Stimulated activated CD4-positive, alpha-beta T cell treated with anti-CD3 and anti-CD28 coated beads, TNF-alpha, amount 100 ng/mL, for 48 hours (primary cell): ENCODE measurements around the gene CDCA8.

Experiments used
- DNase-seq, 3 donors: peaks; one replicate each; pipeline ENCODE4 v3.0.0-alpha.2; 2020; ENCODE audit warnings: low read depth in 3 of 3

Gene CDCA8

DNA sequence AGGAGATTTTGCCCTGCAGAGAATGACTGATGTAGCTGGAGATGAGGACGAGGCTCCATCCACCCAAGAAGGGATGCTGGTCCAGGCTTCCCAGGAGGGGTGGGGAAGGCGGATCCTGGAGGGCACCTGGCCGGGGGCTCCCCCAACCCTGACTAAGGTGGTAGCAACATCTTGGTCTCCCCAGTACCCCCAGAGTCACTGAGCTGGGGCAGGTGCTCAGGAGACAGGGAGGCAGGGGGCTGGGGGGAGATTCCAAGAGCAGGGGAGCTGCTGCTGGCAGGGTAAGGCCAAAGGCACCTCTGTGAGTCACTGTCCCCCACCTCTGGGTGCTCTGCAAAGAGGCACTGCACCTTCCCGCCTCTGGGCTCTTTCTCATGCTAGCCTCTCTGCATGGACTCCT, 24.0 kb downstream of the CDCA8 start:
- DNase-seq: no peak

DNA sequence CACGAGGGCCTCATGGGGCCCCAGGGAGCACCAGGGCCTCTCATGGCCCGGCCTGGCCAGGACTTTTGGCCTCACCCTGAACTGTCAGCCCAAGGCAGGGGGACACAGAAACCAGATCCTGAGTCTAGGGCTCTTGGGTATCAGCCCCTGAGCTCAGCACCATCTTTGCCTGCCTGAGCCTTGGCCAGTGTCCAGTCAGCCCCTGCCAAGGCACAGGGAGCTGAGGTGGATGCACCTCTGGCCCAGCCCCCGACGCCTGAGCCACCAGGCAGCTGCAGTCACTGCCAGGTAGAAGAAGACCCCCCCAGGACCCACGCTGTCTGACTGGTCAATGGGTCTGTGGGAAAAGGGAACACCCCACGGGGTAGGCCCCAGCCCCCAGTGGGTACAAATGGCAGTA, 25.3 kb downstream of the CDCA8 start:
- DNase-seq: no peak

DNA sequence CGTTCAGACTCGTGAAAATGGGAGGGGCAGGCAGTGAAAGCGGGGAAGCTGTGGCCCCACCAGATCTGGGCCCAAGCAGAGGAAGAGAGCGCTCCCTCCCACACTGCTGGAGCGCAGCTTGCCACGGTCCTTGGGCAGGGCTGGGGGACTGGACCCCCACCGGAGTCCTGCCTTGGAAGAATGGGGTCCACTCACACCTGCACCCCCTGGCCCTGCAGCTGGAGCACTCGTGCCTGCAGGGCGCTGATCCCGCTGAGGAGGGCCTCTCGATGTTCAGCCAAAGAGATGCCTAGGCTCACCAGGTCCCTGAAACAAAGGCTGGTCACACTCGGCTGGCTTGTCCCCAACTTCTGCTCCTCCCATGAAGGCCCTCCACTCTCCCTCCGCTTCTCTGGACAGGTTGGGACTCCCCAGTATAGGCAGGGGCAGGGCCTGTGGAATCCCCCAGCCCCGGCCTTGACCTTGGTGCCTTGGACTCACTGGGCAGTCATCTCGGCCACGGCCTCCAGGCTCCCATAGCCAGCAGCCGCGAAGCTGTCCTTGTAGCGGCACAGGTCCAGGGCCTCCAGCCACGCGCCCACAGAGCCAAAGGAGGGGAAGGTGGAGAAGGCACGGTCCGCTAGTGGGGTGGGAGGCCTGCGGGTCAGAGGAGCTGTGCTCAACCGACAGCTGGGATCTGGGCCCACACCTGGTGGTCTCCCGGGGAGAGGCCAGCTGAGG, 26.0 kb downstream of the CDCA8 start:
- no peak for DNase-seq

DNA sequence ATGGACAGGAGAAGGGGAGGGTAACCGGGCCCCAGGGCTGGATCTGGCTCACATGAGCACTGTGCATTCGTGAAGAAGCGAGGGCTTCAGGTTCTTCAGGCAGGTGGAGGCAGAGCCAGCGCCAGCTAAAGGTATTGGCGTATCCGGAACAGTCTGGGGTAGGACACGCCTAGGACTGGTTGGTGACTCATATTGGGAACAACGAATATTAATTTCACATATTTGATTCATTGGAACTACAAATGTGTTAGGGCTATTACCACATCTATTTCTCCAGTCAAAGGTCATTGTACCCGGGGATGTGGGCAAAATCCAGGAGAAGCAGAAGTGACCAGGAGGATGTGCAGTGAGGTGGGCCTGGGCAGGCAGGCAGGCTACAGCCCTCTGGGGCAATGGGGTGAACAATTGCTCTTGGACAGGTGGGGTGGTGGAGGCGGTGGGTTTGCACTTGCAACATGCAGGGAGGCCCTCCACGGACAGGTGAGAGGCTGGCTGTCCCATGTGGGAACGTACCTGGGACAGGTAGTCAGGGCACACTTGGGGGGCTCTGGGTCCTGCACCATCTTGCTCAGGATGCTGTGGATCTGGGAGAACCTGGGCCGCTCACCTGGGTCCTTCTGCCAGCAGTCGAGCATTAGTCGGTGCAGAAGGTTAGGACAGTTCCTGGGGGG, 26.7 kb downstream of the CDCA8 start:
- DNase-seq: no peak

DNA sequence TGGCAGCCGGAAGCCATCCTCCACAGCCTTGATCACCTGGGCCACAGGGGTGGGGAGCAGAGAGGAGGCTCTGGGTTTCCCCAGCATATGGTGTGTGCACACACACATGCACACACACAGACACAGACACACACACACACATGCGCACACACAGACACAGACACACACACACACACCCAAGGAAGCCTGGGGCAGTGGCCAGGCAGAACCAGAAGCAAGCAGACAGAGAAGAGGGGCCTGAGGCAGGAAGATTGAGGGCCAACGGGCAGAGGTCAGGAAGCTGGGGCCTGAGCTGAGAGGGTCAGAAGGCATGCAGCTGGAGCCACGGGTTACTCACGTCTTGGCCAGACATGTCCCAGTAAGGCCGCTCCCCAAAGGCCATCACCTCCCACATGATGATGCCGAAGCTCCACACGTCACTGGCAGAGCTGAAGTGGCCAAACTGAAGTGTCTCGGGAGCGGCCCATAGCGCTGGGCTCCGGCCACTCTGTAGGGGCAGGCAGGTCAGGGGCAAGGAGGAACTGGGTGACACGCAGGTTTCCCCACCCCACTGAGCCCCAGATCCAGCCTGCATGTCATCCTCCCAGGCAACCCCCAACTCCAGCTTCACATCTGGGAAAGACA, 27.4 kb downstream of the CDCA8 start:
- no peak for DNase-seq

DNA sequence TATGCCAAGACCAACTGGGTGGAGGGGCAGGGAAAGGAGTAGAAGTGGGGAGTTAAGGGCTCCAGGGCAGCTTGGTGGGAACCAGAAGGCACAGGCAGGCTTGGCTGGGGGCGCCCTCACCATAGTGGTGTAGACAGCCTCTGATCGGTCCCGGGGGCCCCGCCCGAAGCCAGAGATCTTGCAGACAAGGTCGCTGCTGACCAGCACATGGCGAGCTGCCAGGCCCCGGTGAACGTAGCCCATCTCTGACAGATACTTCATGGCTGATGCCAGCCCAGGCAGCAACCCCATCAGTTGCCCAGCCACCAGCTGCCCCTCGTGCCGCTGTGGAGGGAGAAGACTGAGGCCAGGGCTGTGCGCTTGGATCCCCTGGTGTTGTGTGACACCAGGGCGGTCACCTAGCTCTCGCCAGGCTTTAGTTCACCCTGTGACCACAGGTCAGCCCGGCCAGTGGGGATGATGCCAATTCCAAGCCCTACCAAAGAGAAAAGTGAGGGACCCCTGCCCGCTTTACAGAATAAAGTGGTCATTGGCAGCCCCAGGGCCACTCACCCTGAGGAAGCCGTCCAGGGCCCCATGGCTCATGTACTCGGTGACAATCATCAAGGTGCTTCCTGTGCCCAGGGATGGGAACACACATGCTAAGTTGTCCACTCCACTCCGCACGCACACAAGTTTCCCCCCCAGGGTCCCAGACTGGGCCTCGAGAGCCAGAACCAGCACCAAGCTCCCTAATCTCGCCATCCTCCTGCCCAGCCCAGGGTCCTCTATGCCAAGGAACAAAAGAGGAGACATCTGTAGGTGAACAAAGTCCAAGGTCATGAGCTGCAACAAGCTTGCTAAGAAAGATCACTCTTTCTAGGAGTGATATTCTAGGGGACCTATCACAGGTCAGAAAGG, 28.2 kb downstream of the CDCA8 start:
- no peak for DNase-seq

DNA sequence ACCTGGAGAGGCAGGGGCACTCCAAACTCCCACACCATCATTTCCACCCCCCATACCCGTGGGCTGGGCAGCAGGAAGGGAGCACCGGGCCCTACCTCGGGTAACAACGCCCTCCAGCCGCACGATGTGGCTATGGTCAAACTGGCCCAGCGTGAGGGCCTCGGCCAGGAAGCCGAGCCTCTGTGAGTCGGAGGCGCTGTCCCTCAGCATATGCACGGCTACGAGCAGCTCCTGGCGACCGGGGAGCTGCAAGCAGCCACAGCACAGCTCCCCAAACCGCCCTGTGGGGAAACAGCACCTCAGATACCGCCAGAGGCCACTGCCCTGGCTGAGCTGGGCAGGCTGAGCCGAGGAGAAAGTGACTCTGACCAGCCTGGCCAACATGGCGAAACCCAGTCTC, 29.2 kb downstream of the CDCA8 start:
- no peak for DNase-seq

DNA sequence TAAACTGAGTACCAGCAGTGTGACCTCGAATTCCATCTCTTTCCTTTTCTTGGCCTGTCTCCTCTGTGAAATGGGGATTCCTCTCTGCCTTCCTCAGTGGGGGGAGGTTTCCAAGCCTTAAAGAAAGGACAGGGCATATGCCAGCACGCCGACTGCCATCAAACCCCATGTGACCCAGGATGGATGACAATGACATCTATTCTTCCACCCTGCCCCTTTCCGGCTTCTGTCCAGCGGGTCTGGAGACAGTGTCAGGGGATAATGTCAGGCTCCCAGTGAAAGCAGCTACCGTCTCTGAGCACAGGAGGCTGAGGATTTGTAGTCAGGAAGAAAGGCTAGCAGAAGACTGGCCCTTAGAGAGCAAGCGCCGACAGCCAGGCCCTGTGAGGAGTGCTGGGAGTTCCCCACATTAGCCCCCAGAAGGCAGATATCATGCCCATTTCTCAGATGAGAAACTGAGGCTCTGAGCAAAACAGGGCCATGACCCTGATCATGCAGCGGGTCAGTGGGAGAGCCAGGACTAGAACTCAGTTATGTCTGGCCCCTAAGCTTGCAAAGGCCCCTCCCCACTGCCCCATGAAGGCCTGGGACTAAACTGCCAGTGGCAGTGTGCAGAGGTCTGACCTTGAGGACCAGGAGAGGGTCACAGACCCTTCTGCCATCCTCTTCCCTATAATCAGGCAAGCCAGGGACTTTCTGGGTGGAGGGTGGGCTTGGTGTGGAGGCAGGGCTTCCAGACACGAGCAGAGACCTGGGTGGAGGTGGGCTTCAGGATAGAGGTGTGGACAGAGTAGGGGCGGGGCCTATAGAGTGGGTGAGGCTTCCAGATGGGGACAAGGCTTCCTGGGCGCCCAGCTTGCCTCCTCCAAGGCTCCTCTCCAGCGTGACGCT, 30.1 kb downstream of the CDCA8 start:
- no peak for DNase-seq

DNA sequence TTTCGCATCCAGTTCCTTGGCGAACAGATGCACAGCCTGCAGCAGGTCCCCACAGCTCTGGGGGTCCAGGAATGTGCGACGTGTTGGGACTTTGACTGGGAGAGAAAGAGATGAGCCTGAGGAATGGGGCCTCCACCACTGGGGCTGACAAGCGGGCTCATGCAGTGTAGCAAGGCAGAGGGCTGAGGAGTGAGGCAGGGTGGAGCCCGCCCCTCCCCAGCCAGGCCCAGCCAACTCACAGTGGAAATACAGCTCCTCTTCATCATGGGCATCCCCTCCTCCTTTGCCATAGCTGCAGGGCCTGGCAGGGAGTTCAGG, 30.7 kb downstream of the CDCA8 start:
- no peak for DNase-seq

DNA sequence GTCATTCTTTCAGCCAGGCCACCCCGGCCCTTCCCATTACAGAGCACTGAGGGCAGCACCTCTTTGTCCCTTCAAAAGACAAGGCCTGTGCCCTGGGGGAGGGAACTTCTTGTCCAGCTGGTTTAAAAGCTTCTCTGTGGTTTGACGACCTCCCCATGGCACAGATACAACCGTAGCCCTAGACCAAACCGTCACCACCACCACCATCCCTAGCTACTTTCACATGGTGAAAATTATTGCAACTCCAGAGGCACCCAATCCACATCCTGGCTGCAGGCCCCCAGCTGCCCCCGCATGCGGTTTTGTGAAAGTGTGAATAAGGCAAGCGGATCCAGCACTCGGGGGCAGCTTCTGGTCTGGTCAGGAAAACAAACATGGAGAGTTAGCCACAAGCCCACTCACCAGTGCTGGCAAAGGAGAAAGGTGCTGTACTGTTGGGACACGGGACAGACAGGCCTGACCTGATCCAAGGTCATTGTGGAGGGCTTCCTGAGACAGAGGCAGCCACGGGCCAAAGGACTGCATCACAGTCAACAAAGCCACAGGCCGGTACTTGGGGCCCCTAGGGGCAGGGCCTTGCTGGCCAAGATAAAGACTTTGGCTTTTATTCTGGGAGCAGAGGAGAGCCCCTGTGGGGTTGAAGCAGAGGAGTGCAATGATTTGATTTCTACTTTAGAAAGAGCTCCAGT, 31.2 kb downstream of the CDCA8 start:
- no peak for DNase-seq

DNA sequence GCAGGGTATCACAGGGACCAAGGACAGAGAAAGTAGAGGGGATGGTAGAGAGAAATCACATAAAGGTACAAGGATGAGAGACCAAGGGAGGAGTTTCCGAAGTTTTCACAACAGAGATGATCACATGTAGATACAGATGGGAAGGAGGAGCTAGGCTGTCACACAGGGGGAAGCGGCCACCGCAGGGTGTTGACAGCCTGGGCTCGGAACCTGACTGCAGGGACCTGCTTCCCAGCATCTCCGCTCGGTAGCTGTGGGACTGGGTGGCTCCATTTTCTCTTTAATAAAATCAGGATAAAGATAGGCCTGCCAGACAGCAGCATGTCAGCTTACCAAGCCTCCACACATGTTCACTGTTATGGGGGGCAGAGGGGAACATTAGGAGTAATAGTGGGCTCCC, 32.3 kb downstream of the CDCA8 start:
- no peak for DNase-seq

DNA sequence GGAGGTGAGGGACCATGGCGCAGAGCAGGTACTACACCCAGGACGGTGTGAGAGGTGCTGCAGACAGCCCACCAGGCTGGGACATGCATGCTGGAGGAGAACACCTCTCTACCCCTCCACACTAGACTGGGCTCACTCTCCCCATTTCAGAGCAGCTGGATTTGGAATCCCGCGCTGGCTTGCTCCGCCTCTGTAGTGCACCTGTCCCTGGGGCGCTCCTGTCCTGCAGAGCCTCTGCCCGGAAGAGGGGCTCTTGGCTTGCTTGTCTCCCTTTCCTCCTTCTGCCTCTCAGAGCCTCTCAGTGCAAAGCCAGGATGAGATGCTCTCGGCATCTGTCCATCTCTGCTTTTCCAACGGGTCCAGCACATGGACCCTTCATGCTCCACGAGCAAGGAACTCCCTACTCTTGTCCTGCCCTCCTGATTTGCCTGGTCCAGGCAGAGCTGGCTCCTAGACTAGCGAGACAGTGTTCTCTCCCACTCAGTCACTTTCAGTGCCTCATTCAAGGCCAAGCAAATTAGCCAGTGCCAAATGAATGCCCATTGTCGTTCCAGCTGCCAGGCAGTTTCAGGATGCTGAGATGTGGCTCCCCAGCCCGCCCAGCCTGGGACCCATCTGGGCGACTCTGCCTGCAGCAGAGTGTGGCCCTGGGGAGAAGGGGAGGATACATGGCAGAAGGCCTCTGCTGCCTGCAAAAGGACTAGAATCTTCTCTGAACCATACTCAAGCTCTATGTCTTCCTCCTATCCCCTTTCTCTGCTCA, 33.7 kb downstream of the CDCA8 start:
- DNase-seq: no peak

DNA sequence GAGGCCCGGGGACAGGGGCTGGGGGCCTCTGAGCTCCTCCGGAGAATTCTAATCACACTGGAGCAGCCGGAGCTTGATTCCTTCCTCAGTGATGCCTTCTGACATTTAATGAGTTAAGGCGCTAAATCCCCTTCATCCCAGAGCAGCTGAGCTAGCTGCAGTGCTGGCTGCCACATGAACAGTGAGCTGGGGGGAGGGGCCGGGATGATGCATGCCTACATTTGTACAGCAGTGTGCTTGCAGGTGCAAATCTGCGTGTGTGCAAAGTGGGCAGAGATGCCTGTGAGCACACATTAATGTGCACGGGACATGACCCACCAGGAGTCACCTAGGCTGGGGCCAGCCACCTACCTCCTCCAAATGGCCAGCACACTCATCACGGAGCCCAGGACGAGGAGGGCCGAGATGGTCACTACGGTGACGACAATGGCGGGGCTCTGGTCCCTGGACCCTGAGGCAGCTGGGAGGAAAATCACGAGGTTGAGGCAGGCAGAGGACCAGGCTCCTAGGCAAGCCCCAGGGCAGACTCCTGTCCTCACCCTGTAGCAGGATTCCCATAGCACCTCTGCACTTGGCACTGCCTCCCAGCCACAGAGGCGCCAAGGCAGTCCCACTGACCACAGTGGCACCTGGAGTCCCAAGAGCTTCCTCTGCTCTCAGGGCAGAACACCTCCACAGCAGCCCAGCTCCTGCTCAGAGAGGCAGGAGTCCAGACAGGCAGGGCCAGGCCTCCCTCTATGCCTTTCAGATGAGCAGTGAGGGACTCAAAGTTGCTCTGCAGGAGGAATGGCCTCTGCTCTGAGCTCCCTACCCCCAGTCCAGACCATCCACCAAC, 34.7 kb downstream of the CDCA8 start:
- DNase-seq: no peak

DNA sequence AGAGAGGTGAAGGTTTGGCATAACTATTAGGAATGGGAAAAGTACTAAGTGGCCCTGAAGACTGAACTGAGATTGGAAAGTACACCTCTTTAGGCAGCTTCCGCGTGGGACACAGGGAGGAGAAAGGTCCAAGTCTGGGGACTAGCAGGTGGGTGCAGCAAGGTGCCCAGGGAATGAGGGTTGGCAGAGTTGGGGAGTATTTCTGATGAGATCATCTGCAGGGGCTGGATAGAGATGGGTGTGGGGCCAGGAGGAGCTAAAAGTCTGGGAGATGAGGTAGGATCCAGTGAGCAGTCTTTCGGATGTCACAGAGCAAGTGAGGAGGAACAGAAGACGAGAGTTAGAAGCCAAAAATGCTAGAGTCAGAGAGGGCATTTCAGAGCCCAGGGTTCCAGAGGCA, 36.1 kb downstream of the CDCA8 start:
- DNase-seq: no peak

DNA sequence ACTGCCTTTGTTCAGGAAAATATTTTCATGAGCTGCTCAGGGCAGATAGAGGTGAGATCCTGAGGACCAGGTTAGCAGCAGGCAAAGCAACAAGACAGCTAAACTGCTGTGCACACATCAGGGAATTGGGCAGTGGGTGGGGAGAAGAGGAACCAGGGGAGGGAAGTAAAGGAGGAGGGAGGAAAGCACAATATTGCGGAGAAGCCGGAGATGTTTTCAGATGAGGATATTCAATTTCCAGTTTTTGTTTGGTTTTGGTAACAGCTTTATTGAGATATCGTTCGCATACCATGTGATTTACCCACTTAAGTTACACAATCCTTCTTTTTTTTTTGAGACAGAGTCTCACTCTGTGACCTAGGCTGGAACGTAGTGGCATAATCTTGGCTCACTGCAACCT, 38.1 kb downstream of the CDCA8 start:
- no peak for DNase-seq

DNA sequence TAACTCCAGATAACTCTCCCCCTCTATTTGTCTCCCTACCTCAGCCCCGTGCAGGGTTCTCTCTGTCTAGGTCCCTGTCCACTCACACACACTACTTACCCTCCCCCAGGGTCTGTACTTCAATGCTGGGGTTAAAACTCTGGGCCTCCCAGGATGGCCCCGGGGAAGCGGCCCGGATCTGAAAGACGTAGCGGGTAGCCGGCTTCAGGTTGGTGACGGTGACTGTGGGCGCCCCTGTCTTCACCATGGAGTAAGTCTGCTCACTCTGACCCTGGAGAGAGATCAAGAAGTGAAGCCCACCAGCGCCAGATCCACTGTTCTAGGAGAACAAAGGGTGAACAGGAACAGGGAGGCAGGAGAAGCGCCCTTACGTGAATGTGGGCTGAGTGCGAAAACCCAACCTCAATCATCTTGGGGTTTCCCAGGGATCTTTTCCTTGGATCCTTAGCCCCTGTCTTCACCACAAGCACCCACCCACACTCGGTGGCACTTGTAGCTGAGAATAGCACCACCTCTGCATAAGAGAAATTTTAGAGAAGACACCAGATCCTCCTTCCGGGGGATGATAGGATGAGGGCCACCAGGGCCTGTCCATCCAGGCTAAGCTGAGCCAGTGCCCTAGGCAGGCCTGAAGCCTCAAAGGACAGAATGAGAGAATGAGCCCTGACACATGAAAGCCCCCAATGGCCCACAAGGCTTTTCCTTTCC, 39.1 kb downstream of the CDCA8 start:
- no peak for DNase-seq

DNA sequence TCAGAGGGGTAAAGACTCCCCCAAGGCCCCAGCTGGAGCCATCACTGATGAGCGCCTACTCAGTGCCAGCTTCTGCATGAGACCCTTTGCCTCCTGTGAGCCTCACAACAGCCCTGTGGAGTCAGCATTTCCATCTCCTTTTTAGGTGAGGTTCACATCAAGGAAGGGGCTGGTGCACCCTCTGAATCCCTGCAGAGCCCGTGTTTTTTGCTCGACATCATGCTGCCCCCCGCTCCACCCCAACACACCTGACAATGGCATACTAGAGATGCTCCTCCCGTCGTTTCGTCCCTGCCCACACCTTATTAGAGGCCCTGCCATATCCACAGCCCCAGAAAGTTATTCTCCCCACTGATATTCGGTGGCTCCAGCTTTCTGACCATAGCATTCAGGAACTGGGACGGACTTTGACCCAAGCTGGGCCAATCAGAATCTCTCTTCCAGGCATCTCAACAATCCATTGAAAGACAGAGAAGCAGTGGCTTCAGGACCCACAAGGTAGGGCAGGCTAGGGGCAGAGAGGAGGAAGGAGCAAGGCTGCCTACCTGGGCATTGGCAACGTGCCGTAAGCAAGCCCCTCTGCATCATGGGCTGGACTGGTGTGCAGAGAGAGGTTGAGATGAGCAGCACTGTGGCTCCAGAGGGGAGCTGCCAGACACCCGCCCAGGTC, 39.9 kb downstream of the CDCA8 start:
- DNase-seq: no peak
